K562 (cell line): ENCODE data around the gene PSORS1C1. TPM values are rescaled to one million over a fixed set of nuclear protein-coding genes. Genes with fewer than 3 reads are reported as not detected.

Experiments
- CCNT2 ChIP-seq: IDR thresholded peaks from 2 replicates; pipeline ENCODE4 v1.6.1; 2011; ENCODE audit warnings: borderline replicate concordance, low read depth, mild to moderate bottlenecking, moderate library complexity, mixed read lengths, low read length; ENCODE audit not compliant: insufficient read length; ENCODE audit errors: extremely low read depth
- CXXC5 ChIP-seq: fragments of 250-450 bp; sonication (Bioruptor Pico); IDR thresholded peaks from 2 replicates; pipeline ENCODE4 v1.8.0; 2022; ENCODE audit warnings: inconsistent platforms, mild to moderate bottlenecking, moderate library complexity
- HDAC3 ChIP-seq: fragments of 450-650 bp; IDR thresholded peaks from 2 replicates; pipeline ENCODE4 v1.6.1; 2018; ENCODE audit warnings: borderline replicate concordance, mild to moderate bottlenecking, moderate library complexity; ENCODE audit not compliant: partially characterized antibody
- MYC ChIP-seq, 2 experiments: fragments of 250-450 bp in 1 of 2; sonication (Bioruptor Pico) in 1 of 2; IDR thresholded peaks; 2 replicates each; pipeline versions ENCODE4 v1.5.1 to v1.6.1; 2012 to 2021; ENCODE audit warnings: low read depth in 2 of 2, borderline replicate concordance in 1 of 2, improper control_type of control experiment in 1 of 2, low read length in 1 of 2, mild to moderate bottlenecking in 1 of 2, moderate library complexity in 1 of 2
- PRPF4 ChIP-seq: fragments of 200-400 bp; formaldehyde crosslinking; IDR thresholded peaks from one replicate; pipeline ENCODE4 v1.6.1; 2017; ENCODE audit warnings: low read length, low read depth, mild to moderate bottlenecking; ENCODE audit not compliant: insufficient read depth, poor library complexity, severe bottlenecking
- polyA plus RNA-seq, 8 experiments: library from polyadenylated mRNA; depleted of rRNA in 4 of 8; stranded (reverse) in 5 of 8; unstranded in 3 of 8; fragments of >200 nt; fragmentation: Nextera tagmentation in 2 of 8; fragmentation: Illumina TruSeq in 1 of 8; extraction: Ambion mirVana in 2 of 8; extraction: Trizol in 1 of 8; gene quantifications; 2 replicates each; pipeline versions ENCODE4 v1.2.1 to v1.2.3, GENCODE V29; 2011 to 2014; ENCODE audit warnings: inconsistent platforms in 1 of 8, missing spikeins in 1 of 8
- total RNA-seq, 7 experiments: library from RNA; depleted of rRNA in 6 of 7; stranded (reverse); fragments of >200 nt in 6 of 7; fragmentation: Illumina TruSeq in 2 of 7; extraction: Trizol in 2 of 7; gene quantifications; 2 replicates each; pipeline versions ENCODE4 v1.2.1 to v1.2.3, GENCODE V29; 2011 to 2021; ENCODE audit warnings: low replicate concordance in 1 of 7
- TF ChIP-seq, protein P1 (sequence below): sonication (generic); formaldehyde crosslinking; IDR thresholded peaks from 2 replicates; pipeline ENCODE4 v1.8.0; 2023; ENCODE audit warnings: mild to moderate bottlenecking, missing genetic modification reagents
- TF ChIP-seq, protein P2 (sequence below): sonication (generic); formaldehyde crosslinking; IDR thresholded peaks from 2 replicates; pipeline ENCODE4 v1.9.0; 2022; ENCODE audit warnings: mild to moderate bottlenecking, missing genetic modification reagents
- TF ChIP-seq, protein P3 (sequence below): fragments of 250-450 bp; sonication (Bioruptor Pico); IDR thresholded peaks from 2 replicates; pipeline ENCODE4 v1.5.0; 2021
- TF ChIP-seq, protein P4 (sequence below): fragments of 450-650 bp; IDR thresholded peaks from 2 replicates; pipeline ENCODE4 v1.6.1; 2017; ENCODE audit warnings: antibody characterized with exemption
- TF ChIP-seq, protein P5 (sequence below): fragments of 450-650 bp; IDR thresholded peaks from 2 replicates; pipeline ENCODE4 v1.6.1; 2016; ENCODE audit warnings: low read depth

Gene PSORS1C1
- total and polyA plus RNA-seq, 9 of the 15 experiments (the other 6 are each of a cell fraction or from before 2014, with no cell fraction given) = 0.11 TPM; not detected in 8

DNA sequence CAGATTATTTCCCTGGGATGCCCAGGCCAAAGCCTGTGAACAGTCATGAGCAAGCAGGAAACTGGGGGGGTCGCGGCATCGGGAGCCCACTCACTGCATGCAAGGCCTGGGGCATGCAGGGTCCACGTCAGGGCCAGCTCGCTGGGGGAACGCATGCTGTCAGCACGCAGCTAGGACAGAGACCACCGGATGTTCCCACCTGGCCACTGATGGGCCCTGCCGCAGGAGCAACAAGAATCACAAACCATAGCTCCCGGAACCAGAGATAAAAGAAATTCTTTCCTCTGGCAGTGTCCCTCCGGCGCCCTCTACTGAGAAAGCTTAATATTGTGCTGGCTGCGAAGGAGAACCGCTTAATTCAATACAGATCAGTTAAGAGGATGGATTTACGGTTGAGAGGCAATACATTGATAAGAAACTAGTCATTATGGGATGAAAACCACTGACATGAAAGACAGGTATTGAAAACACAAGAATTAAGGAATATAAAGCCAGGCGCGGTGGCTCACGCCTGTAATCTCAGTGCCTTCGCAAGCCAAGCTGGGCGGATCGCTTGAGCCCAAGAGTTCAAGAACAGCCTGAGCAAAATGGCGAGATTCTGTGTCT lies 34.8 kb upstream of the PSORS1C1 start (continued):
- TF ChIP-seq, protein P1, sequence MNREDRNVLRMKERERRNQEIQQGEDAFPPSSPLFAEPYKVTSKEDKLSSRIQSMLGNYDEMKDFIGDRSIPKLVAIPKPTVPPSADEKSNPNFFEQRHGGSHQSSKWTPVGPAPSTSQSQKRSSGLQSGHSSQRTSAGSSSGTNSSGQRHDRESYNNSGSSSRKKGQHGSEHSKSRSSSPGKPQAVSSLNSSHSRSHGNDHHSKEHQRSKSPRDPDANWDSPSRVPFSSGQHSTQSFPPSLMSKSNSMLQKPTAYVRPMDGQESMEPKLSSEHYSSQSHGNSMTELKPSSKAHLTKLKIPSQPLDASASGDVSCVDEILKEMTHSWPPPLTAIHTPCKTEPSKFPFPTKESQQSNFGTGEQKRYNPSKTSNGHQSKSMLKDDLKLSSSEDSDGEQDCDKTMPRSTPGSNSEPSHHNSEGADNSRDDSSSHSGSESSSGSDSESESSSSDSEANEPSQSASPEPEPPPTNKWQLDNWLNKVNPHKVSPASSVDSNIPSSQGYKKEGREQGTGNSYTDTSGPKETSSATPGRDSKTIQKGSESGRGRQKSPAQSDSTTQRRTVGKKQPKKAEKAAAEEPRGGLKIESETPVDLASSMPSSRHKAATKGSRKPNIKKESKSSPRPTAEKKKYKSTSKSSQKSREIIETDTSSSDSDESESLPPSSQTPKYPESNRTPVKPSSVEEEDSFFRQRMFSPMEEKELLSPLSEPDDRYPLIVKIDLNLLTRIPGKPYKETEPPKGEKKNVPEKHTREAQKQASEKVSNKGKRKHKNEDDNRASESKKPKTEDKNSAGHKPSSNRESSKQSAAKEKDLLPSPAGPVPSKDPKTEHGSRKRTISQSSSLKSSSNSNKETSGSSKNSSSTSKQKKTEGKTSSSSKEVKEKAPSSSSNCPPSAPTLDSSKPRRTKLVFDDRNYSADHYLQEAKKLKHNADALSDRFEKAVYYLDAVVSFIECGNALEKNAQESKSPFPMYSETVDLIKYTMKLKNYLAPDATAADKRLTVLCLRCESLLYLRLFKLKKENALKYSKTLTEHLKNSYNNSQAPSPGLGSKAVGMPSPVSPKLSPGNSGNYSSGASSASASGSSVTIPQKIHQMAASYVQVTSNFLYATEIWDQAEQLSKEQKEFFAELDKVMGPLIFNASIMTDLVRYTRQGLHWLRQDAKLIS (CRISPR knock-in tag) = no peak
- TF ChIP-seq, protein P2, sequence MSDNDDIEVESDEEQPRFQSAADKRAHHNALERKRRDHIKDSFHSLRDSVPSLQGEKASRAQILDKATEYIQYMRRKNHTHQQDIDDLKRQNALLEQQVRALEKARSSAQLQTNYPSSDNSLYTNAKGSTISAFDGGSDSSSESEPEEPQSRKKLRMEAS (CRISPR knock-in tag) = no peak
- TF ChIP-seq CCNT2 = no peak
- TF ChIP-seq PRPF4 = no peak
- TF ChIP-seq, protein P3, sequence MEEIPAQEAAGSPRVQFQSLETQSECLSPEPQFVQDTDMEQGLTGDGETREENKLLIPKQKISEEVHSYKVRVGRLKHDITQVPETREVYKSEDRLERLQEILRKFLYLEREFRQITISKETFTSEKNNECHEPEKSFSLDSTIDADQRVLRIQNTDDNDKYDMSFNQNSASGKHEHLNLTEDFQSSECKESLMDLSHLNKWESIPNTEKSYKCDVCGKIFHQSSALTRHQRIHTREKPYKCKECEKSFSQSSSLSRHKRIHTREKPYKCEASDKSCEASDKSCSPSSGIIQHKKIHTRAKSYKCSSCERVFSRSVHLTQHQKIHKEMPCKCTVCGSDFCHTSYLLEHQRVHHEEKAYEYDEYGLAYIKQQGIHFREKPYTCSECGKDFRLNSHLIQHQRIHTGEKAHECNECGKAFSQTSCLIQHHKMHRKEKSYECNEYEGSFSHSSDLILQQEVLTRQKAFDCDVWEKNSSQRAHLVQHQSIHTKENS = no peak
- TF ChIP-seq CXXC5 (CRISPR knock-in tag) = no peak
- TF ChIP-seq MYC (IDR thresholded peaks at IDR 0.05; ENCODE audit: low read depth, low read length) = no peak
- no peak for TF ChIP-seq MYC (CRISPR knock-in tag; IDR thresholded peaks at IDR 0.05; ENCODE audit: borderline replicate concordance, low read depth)
- TF ChIP-seq, protein P4, sequence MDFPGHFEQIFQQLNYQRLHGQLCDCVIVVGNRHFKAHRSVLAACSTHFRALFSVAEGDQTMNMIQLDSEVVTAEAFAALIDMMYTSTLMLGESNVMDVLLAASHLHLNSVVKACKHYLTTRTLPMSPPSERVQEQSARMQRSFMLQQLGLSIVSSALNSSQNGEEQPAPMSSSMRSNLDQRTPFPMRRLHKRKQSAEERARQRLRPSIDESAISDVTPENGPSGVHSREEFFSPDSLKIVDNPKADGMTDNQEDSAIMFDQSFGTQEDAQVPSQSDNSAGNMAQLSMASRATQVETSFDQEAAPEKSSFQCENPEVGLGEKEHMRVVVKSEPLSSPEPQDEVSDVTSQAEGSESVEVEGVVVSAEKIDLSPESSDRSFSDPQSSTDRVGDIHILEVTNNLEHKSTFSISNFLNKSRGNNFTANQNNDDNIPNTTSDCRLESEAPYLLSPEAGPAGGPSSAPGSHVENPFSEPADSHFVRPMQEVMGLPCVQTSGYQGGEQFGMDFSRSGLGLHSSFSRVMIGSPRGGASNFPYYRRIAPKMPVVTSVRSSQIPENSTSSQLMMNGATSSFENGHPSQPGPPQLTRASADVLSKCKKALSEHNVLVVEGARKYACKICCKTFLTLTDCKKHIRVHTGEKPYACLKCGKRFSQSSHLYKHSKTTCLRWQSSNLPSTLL = no peak
- TF ChIP-seq, protein P5, sequence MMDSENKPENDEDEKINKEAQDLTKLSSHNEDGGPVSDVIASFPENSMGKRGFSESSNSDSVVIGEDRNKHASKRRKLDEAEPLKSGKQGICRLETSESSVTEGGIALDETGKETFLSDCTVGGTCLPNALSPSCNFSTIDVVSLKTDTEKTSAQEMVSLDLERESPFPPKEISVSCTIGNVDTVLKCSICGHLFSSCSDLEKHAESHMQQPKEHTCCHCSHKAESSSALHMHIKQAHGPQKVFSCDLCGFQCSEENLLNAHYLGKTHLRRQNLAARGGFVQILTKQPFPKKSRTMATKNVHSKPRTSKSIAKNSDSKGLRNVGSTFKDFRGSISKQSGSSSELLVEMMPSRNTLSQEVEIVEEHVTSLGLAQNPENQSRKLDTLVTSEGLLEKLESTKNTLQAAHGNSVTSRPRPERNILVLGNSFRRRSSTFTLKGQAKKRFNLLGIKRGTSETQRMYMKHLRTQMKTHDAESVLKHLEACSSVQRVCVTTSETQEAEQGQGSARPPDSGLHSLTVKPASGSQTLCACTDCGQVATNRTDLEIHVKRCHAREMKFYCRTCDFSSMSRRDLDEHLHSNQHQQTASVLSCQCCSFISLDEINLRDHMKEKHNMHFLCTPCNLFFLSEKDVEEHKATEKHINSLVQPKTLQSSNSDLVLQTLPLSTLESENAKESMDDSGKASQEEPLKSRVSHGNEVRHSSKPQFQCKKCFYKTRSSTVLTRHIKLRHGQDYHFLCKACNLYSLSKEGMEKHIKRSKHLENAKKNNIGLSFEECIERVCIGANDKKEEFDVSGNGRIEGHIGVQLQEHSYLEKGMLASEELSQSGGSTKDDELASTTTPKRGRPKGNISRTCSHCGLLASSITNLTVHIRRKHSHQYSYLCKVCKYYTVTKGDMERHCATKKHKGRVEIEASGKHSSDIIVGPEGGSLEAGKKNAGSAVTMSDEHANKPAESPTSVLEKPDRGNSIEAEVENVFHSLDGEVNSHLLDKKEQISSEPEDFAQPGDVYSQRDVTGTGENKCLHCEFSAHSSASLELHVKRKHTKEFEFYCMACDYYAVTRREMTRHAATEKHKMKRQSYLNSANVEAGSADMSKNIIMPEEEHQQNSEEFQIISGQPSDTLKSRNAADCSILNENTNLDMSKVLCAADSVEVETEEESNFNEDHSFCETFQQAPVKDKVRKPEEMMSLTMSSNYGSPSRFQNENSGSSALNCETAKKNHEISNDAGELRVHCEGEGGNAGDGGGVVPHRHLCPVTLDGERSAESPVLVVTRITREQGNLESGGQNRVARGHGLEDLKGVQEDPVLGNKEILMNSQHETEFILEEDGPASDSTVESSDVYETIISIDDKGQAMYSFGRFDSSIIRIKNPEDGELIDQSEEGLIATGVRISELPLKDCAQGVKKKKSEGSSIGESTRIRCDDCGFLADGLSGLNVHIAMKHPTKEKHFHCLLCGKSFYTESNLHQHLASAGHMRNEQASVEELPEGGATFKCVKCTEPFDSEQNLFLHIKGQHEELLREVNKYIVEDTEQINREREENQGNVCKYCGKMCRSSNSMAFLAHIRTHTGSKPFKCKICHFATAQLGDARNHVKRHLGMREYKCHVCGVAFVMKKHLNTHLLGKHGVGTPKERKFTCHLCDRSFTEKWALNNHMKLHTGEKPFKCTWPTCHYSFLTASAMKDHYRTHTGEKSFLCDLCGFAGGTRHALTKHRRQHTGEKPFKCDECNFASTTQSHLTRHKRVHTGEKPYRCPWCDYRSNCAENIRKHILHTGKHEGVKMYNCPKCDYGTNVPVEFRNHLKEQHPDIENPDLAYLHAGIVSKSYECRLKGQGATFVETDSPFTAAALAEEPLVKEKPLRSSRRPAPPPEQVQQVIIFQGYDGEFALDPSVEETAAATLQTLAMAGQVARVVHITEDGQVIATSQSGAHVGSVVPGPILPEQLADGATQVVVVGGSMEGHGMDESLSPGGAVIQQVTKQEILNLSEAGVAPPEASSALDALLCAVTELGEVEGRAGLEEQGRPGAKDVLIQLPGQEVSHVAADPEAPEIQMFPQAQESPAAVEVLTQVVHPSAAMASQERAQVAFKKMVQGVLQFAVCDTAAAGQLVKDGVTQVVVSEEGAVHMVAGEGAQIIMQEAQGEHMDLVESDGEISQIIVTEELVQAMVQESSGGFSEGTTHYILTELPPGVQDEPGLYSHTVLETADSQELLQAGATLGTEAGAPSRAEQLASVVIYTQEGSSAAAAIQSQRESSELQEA = no peak
- TF ChIP-seq HDAC3 = no peak
